H1 (cell line): ENCODE data around the gene IKBIP.

Experiments
- CHD1 ChIP-seq: IDR thresholded peaks from 2 replicates; pipeline ENCODE4 v1.6.1; 2012; ENCODE audit warnings: low read depth, low read length, improper control_type of control experiment
- EZH2 ChIP-seq: fragments of 200-600 bp; sonication (generic); IDR thresholded peaks from 2 replicates; pipeline ENCODE4 v1.7.1; 2012; ENCODE audit warnings: low read depth, mild to moderate bottlenecking, moderate library complexity, low read length, inconsistent platforms; ENCODE audit not compliant: severe bottlenecking
- KDM1A ChIP-seq: fragments of 200-600, 300-600 bp; sonication (generic); IDR thresholded peaks from 2 replicates; pipeline ENCODE4 v1.7.1; 2016; ENCODE audit warnings: mild to moderate bottlenecking, low read length, borderline replicate concordance
- POLR2A ChIP-seq, 2 experiments: IDR thresholded peaks; 1 replicate in 1 of 2; 2 replicates in 1 of 2; pipeline ENCODE4 v1.6.1; 2011; ENCODE audit warnings: low read depth in 2 of 2, low read length in 2 of 2, mild to moderate bottlenecking in 2 of 2; ENCODE audit errors: control extremely low read depth in 1 of 2
- SP2 ChIP-seq: IDR thresholded peaks from 2 replicates; pipeline ENCODE4 v1.6.1; 2012; ENCODE audit warnings: mild to moderate bottlenecking, low read length, inconsistent platforms
- TCF12 ChIP-seq: IDR thresholded peaks from 2 replicates; pipeline ENCODE4 v1.6.1; 2011; ENCODE audit warnings: low read depth, mild to moderate bottlenecking, low read length
- YY1 ChIP-seq: IDR thresholded peaks from 2 replicates; pipeline ENCODE4 v1.6.1; 2011; ENCODE audit warnings: low read depth, mild to moderate bottlenecking, low read length
- TF ChIP-seq, protein P1 (sequence below), 3 experiments: IDR thresholded peaks; 1 replicate in 2 of 3; 2 replicates in 1 of 3; pipeline versions ENCODE4 v1.5.1 to v1.6.1; 2011; ENCODE audit warnings: low read length in 3 of 3, mild to moderate bottlenecking in 3 of 3, inconsistent platforms in 2 of 3, low read depth in 1 of 3, moderate library complexity in 1 of 3; ENCODE audit not compliant: insufficient read depth in 1 of 3; ENCODE audit errors: control extremely low read depth in 1 of 3
- TF ChIP-seq, protein P2 (sequence below): fragments of 300-600 bp; sonication (generic); IDR thresholded peaks from 2 replicates; pipeline ENCODE4 v1.7.1; 2012; ENCODE audit warnings: low read length, moderate library complexity, mild to moderate bottlenecking, inconsistent platforms; ENCODE audit not compliant: insufficient replicate concordance

DNA sequence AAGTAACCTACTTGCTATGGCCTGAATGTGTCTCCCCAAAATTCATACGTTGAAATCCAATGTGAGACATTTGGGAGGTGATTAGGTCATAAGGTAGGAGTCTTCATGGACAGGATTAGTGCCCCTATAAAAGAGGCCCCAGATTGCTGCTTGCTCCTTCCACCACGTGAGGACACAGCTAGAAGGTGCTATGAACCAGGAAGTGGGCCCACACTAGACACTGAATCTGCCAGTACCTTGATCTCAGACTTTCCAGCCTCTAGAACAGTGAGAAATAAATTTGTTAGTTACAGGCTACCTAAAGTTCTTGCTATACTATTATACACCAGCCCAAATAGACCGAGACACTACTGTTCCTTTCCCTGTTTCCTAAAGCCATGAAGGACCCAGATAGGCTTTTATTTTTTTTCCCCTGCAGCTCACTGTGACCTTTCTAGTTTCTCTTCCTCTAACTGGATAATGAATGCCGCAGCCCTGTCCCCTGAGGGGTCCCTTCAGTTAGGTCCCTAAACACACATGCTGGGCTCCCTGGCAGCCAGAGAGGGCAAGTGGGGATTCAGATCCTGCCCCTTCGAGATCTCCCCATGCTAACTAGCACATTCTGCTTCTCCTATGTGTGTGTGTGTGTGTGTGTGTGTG is 31.8 kb downstream of the IKBIP start:
- no peak for TF ChIP-seq POLR2A (IDR thresholded peaks at IDR 0.05; ENCODE audit: control extremely low read depth in 1 of 2, low read depth in 2 of 2, low read length in 2 of 2)
- no peak for TF ChIP-seq SP2
- TF ChIP-seq YY1: no peak
- TF ChIP-seq, protein P1, sequence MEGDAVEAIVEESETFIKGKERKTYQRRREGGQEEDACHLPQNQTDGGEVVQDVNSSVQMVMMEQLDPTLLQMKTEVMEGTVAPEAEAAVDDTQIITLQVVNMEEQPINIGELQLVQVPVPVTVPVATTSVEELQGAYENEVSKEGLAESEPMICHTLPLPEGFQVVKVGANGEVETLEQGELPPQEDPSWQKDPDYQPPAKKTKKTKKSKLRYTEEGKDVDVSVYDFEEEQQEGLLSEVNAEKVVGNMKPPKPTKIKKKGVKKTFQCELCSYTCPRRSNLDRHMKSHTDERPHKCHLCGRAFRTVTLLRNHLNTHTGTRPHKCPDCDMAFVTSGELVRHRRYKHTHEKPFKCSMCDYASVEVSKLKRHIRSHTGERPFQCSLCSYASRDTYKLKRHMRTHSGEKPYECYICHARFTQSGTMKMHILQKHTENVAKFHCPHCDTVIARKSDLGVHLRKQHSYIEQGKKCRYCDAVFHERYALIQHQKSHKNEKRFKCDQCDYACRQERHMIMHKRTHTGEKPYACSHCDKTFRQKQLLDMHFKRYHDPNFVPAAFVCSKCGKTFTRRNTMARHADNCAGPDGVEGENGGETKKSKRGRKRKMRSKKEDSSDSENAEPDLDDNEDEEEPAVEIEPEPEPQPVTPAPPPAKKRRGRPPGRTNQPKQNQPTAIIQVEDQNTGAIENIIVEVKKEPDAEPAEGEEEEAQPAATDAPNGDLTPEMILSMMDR (IDR thresholded peaks at IDR 0.05; ENCODE audit: control extremely low read depth in 1 of 3, insufficient read depth in 1 of 3, low read depth in 1 of 3, low read length in 3 of 3): no peak
- TF ChIP-seq TCF12: no peak
- no peak for TF ChIP-seq EZH2
- no peak for TF ChIP-seq KDM1A
- TF ChIP-seq, protein P2, sequence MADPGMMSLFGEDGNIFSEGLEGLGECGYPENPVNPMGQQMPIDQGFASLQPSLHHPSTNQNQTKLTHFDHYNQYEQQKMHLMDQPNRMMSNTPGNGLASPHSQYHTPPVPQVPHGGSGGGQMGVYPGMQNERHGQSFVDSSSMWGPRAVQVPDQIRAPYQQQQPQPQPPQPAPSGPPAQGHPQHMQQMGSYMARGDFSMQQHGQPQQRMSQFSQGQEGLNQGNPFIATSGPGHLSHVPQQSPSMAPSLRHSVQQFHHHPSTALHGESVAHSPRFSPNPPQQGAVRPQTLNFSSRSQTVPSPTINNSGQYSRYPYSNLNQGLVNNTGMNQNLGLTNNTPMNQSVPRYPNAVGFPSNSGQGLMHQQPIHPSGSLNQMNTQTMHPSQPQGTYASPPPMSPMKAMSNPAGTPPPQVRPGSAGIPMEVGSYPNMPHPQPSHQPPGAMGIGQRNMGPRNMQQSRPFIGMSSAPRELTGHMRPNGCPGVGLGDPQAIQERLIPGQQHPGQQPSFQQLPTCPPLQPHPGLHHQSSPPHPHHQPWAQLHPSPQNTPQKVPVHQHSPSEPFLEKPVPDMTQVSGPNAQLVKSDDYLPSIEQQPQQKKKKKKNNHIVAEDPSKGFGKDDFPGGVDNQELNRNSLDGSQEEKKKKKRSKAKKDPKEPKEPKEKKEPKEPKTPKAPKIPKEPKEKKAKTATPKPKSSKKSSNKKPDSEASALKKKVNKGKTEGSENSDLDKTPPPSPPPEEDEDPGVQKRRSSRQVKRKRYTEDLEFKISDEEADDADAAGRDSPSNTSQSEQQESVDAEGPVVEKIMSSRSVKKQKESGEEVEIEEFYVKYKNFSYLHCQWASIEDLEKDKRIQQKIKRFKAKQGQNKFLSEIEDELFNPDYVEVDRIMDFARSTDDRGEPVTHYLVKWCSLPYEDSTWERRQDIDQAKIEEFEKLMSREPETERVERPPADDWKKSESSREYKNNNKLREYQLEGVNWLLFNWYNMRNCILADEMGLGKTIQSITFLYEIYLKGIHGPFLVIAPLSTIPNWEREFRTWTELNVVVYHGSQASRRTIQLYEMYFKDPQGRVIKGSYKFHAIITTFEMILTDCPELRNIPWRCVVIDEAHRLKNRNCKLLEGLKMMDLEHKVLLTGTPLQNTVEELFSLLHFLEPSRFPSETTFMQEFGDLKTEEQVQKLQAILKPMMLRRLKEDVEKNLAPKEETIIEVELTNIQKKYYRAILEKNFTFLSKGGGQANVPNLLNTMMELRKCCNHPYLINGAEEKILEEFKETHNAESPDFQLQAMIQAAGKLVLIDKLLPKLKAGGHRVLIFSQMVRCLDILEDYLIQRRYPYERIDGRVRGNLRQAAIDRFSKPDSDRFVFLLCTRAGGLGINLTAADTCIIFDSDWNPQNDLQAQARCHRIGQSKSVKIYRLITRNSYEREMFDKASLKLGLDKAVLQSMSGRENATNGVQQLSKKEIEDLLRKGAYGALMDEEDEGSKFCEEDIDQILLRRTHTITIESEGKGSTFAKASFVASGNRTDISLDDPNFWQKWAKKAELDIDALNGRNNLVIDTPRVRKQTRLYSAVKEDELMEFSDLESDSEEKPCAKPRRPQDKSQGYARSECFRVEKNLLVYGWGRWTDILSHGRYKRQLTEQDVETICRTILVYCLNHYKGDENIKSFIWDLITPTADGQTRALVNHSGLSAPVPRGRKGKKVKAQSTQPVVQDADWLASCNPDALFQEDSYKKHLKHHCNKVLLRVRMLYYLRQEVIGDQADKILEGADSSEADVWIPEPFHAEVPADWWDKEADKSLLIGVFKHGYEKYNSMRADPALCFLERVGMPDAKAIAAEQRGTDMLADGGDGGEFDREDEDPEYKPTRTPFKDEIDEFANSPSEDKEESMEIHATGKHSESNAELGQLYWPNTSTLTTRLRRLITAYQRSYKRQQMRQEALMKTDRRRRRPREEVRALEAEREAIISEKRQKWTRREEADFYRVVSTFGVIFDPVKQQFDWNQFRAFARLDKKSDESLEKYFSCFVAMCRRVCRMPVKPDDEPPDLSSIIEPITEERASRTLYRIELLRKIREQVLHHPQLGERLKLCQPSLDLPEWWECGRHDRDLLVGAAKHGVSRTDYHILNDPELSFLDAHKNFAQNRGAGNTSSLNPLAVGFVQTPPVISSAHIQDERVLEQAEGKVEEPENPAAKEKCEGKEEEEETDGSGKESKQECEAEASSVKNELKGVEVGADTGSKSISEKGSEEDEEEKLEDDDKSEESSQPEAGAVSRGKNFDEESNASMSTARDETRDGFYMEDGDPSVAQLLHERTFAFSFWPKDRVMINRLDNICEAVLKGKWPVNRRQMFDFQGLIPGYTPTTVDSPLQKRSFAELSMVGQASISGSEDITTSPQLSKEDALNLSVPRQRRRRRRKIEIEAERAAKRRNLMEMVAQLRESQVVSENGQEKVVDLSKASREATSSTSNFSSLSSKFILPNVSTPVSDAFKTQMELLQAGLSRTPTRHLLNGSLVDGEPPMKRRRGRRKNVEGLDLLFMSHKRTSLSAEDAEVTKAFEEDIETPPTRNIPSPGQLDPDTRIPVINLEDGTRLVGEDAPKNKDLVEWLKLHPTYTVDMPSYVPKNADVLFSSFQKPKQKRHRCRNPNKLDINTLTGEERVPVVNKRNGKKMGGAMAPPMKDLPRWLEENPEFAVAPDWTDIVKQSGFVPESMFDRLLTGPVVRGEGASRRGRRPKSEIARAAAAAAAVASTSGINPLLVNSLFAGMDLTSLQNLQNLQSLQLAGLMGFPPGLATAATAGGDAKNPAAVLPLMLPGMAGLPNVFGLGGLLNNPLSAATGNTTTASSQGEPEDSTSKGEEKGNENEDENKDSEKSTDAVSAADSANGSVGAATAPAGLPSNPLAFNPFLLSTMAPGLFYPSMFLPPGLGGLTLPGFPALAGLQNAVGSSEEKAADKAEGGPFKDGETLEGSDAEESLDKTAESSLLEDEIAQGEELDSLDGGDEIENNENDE: no peak
- TF ChIP-seq CHD1: no peak
